Stimulated activated CD4-positive, alpha-beta T cell treated with anti-CD3 and anti-CD28 coated beads, TNF-alpha, amount 100 ng/mL, for 24 hours (primary cell): ENCODE data around the gene AGAP6.
A peak's percentile ranks its signal among the peaks of the same experiment; 100 is the strongest.
"Not testable (repeated sequence)": the region's sequence is repeated elsewhere in the genome, so short reads cannot be mapped to it uniquely, and the experiment has no call there.

Source experiments
- DNase-seq, 3 experiments: peaks; one replicate each; pipeline ENCODE4 v3.0.0-alpha.2; 2020; ENCODE audit warnings: low read depth in 3 of 3

AGAP6 gene

DNA sequence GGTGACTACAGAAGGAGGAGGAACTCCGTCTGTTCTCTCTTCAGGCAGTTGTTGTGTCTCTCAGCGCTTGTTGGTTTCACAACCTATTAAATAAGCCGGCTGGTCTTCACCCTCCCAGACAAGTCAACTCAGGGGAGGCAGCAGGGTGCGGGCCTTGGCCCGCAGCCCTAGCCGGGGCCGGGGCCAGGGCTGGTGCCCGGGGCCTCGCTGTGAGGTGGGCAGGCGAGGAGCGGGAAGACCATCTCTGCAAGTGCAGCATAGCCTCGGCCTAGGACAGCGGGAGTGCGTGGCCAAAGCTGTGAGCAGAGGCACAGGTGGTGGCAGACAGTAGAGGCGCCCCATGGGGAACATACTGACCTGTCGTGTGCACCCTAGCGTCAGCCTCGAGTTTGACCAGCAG is at the start of gene AGAP6:
Gene AGAP6, plus strand, starts transcription at position 31 of the 400 bp plus-strand sequence. Its CDS starts 310 bp downstream, at position 341.
- DNase-seq: not testable (repeated sequence)

DNA sequence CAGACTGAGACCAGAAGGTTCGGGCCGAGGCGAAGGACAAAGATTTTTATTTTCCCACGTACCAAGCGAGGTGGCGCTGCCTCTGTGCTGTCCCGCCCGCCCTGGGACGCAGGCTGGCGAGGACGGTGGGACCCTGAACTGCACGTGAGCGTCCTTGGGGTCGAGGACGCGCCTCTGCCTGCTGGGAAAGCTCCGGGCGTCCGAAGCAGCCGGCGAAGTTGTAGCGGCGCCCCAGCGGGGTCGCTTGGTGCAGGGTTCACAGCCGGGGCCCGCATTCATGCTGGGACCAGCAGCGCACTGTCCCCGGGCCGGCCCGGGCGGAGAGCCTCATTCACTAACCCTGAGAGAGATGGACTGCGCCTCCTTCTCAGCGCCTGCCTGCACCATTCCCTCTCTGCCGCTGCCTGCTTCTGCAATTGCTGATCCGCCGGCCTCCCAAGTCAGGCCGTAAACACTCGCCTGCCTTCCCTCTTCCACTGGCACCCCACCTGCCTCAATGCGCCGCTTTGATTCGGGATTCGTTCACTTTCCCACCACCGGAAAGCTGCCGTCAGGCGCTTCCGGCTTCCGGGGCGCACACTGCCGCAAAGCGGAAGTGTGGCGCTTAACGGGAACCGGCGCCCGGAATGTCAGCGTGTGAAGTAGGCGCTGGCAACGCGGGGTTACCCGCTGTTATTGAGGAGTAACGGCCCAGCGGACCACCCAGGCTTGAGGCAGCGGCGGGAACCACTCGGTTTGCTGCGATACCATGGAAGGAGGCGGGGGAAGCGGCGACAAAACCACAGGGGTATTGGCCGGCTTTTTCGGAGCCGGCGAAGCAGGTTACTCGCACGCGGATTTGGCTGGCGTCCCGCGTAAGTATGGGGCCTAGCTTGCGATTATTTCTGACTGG is 46.5 kb upstream of the AGAP6 start, which contains the start of the genes PARG and TIMM23B:
Gene PARG, minus strand, starts transcription at position 581 of the 892 bp plus-strand sequence. Its CDS starts 302 bp downstream, at position 279.
Gene TIMM23B, plus strand, starts transcription at position 607 of the 892 bp plus-strand sequence. Its CDS starts 142 bp downstream, at position 749.
- peak; percentile 52 to 76 (median 67) for DNase-seq

DNA sequence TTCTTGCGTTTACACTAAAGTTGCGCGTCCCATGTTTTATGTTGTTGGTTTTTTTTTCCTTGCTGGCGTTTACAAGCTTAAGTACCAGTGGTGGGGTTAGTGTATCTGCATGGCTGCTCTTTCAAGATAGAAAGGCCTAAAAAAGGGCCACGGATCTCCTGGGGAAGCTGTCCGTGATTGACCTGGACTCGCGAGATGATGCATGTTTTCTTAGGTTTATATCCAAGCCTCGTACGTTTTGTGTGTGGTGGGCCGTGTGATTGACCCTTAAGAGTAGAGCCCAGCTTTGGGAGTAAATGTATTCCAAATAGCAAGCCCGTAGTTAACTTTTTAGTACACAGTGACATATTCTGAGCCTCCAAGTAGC is 45.9 kb upstream of the AGAP6 start:
- not testable (repeated sequence) for DNase-seq

DNA sequence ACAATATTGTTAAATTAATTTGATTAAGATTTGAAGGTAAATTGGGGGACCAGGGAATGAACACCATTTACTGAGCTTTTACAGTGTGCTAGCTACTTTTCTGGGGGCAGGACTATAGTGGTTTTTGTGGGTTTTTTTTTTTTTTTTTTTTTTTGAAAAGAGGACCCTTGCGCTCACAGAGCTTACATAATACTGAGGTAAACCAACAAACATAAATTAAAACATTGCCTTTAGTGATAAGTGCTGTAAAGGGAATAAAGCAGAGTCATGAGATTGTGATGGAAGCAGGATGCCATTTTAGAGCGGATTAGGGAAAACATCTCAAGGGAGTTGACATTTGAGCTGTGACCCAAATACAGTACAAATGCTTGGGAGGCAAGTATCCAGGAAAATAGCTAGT is 44.6 kb upstream of the AGAP6 start:
- not testable (repeated sequence) for DNase-seq

DNA sequence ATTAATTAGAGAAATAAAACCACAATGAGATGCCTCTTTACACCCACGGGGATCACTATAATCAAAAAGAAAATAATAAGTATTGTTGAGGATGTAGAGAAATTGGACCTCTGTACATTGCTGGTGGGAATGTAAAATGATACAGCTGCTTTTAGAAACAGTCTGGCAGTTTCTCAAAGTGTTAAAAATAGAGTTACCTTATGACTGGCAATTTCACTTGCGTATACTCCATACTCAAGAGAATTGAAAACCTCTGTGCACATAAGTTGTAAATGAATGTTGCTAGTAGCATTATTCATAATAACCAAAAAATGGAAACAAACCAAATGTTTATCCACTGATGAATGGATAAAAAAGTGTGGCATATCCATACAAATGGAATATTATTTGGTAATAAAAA is 40.1 kb upstream of the AGAP6 start:
- not testable (repeated sequence) for DNase-seq

DNA sequence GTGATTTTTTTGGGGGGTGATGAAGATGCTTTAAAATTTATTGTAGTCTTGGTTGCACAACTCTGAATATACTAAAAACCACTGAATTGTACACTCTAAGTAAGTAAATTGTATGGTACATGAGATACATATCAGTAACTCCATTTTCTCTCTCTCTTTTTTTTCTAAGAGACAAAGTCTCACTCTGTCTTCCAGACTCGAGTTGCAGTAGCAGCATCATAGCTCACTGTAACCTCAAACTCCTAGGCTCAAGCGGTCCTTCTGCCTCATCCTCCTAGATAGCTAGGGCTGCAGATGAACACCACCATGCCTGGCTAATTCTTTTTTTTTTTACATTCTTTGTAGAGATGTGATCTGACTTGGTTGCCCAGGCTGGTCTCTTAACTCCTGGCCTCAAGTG is 39.5 kb upstream of the AGAP6 start:
- DNase-seq: not testable (repeated sequence)

DNA sequence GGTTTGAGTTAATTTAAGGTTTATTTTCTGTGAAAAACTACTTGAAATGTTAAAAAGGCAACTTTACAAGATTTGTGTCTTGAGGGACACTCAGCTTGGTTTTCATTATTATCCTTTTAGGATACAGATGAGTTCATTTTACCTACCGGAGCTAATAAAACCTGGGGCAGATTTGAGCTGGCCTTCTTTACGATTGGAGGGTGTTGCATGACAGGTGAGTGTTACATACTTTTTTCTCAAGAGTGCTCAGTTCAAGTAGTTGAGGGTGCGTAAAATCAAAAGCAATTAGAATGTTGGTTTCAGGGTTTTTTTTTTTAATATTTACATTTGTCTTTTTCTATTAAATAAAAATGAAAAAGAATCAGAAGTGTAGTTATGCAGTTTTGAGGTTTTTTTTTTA is 36.2 kb upstream of the AGAP6 start:
- DNase-seq: not testable (repeated sequence)

DNA sequence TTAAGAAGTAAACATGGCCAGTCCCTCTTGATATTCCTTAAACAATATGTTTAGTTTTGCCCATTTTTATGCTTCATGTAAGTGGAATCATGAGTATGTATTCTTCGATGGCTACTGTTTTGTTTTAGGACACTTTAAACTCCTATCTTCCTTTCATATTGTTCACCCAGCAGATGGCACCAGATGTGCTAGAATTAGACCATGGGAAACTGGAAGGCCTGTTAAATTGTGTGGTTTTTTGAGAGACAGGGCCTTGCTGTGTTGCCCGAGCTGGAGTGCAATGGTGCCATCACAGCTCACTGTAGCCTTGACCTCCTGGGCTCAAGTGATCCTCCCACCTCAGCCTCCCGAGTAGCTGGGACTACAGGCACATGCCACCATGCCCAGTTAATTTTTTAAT is 35.1 kb upstream of the AGAP6 start:
- not testable (repeated sequence) for DNase-seq

DNA sequence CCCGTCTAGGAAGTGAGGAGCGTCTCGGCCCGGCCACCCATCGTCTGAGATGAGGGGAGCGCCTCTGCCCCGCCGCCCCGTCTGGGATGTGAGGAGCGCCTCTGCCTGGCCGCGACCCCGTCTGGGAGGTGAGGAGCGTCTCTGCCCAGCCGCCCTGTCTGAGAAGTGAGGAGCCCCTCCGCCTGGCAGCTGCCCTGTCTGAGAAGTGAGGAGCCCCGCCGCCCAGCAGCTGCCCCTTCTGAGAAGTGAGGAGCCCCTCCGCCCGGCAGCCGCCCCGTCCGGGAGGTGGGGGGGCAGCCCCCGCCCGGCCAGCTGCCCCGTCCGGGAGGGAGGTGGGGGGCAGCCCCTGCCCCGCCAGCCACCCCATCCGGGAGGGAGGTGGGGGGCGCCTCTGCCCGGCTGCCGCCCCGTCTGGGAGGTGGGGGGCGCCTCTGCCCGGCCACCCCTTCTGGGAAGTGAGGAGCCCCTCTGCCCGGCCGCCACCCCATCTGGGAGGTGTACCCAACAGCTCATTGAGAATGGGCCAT is 17.8 kb upstream of the AGAP6 start:
- not testable (repeated sequence) for DNase-seq

DNA sequence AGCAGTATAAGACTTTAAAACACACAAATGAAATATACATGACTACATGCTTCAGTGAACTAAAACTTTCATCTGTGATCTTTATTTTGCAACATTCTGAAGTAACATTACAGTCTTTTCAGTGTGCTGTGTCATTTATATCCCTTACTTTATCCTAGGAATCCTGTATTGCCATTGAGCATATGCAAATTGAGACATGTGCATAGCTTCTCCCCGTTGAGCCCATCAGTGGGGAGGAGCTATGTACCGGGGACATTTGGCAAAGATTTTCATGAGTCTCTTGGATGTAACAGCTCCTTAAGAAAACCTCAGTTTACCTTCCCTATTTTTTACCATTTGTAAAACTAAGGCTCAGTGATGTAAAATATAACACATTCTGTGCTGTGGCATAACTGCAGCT is 16.7 kb upstream of the AGAP6 start:
- DNase-seq: not testable (repeated sequence)

DNA sequence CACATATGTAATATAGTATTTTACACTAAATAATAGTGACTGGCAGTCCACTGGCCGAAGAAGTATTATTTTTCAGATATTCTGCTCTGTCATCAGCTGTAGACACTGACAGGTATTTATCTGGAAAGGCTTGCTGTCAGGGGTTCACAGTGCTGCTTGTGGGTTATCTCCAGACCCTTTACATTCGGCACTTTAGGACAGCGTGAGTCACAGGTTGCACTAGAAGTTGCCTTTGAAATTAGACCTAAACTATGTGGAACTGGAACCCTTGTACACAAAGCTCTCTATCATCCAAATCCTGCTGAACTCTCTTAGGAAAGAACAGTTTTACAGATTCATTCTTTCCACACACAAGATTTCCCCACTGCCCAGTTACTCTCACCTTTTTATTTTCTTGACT is 16.1 kb upstream of the AGAP6 start:
- not testable (repeated sequence) for DNase-seq

DNA sequence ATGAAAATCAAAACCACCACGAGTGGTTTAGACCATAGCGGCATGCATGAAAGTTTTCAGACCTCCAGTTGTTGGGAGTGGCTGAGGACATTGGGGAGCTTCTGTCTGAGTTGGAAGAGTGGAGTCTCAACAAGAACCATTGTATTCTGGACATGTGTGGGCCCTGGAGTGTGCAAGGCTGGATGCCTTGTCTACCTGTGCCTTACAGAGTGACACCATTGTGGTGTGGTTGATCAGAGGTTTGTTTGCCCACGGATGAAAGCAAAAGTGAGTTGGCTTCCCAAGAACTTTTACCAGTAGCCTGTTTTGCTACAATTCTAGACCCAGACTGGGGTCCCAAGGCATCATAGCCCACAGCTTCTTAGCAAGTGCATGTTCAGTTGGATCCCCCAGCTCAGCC is 10.4 kb upstream of the AGAP6 start:
- DNase-seq: not testable (repeated sequence)

DNA sequence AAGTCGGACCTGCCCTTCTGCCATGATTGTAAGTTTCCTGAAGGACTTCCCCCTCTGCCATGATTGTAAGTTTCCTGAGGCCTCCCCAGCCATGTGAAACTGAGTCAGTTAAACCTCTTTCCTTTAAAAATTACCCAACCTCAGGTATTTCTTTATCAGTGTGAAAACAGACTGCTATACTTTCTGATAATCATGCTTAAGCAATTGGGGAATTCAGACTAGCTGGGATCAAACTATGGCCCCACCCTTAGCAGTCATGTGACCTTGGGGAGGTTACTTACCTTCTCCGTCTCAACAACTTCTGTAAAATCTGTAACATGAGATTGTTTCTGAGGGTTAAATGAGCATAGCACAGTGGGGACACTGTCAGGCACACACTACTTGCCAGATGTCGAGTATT is 999 bp upstream of the AGAP6 start:
- not testable (repeated sequence) for DNase-seq

DNA sequence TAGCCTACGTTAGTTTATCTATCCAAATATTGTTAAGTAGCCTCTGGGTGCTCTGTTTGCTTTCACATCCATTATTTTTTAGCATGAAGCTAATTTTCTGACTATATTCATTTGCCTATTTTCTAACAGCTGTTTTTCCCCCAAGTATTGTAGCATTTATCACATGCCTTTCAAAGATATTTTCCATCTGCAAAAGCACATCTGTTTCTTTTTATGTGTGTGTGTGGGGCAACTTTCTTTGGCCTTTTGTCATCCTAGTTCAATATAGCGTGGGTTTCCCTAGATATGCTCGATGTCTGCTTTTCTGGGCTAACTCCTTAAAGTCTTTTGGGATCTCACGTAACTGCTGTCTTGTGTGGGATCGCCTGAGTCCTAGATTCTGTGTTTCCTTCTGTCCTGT is 7.1 kb downstream of the AGAP6 start:
- not testable (repeated sequence) for DNase-seq

DNA sequence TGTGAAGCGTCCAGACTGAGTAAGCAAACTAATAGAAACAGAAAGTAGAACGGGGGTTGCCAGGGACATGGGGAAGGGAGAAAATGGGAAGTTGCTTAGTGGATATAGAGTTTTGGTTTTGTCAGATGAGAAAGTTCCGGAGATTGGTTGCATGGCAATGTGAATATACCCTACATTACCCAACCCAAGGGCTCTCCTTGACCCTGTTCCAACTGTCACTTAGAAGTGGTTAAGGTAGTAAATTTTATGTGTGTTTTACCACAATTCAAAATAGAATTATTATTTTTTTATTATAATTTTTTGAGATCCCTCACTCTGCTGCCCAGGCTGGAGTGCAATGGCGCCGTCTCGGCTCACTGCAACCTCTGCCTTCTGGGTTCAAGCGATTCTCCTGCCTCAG is 25.8 kb downstream of the AGAP6 start:
- not testable (repeated sequence) for DNase-seq

DNA sequence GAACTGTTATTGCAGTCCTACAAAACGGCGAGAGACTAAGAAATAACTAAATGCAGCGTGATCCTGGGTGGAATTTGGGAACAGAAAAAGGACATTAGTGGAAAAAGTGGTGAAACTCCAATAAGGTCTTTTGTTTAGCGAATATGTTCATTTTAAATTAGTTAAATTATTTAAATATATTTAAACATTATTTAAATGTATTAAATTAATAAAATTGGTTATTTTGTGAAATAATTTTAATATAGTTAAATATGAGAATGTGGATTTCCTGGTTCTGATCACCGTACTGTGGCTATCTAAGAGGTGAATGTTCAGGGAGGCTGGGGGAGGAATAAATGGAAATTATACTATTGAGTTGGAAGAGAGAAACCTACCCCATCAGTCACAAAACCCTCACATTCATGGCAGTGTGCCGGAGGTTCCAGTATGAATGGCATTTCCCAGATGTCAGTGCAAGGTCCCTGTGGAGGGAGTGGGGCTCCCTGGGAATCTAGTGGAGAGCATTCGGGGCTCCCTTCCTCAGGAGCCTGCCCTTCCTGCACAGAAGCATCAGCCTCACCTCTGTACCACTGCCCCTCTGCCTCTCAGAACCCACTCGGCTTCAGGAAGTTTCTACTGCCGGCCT is 27.5 kb downstream of the AGAP6 start:
- DNase-seq: not testable (repeated sequence)

DNA sequence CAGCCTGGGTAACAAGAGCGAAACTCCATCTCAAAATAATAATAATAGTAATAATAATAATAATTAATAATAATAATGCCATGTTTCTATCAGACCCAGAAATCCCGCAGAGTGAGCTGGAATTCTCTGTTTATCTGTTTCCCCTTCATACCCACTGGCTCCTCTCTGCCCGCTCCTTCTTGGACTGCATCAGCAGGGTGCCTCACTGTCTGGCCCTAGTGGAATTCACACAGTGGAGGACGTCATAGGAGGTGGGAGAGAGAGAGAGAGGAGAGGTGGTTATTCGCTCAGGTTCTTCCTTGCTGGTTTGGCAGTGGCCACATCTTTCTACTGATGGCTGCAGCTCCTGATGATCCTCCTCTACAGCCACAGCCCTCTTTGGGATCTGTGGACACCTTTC is 28.7 kb downstream of the AGAP6 start:
- not testable (repeated sequence) for DNase-seq

DNA sequence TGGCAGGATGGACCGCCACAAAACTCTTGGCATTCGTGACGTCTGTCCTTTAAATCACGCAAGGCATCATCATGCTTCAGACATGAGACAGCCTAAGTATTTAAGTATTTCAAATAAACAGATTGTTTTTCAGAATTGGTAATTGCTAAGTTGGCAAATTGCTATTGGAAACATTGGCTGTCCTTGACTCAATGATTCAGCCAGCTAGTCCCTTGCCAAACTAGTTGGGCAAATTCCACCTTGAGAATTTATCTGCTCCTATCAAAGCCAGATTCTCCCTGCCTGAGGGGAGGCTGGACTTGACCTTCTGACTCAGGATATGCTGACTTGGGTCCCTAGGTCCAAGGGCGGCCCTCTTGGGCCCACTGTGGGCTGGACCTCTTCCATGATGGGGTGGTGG is 29.4 kb downstream of the AGAP6 start:
- DNase-seq: not testable (repeated sequence)

DNA sequence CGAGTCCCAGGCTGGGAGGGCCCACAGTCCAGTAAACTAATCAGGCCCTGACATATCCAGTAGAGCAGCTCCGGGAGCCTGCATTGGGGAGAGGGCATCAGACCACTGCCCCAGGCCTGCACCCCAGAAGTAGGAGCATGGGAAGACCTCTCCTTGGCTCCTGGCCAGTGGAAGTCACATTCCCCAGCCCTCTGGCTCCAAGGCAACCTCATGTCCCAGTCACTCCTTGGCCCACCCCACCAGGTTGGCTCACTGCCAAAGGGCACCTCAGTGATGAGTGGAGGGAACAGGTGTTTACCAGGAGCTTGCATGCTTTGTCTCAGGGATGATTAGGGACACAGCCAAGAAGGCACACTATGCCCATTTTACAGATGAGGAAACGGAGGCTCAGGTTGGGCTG is 31.1 kb downstream of the AGAP6 start:
- not testable (repeated sequence) for DNase-seq

DNA sequence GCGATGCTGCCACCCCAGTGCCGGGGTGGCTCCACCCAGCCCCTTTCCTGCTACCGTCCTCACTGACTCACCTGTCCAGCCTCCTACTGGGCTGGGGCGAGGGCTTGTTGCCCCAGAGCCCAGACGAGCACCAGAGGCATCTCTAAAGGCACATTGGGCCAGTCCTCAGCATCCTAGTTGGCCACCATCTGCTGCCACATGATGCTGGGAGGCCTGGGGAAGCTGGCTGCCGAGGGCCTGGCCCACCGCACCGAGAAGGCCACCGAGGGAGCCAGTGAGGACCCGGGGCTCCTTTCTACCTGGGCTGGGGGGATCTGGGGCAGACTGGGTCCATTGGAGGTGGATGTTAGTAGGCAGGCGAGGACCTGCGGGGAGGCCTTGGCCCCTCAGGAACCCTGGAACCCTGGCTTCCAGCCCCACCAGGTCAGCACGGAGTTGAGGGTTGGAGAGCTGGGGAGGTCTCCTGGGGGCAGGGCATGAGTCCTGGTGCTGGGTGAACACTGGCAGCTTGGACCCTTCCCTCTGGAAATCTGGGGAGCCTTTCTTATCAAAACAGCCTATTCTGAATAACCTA is 32.3 kb downstream of the AGAP6 start:
- not testable (repeated sequence) for DNase-seq

DNA sequence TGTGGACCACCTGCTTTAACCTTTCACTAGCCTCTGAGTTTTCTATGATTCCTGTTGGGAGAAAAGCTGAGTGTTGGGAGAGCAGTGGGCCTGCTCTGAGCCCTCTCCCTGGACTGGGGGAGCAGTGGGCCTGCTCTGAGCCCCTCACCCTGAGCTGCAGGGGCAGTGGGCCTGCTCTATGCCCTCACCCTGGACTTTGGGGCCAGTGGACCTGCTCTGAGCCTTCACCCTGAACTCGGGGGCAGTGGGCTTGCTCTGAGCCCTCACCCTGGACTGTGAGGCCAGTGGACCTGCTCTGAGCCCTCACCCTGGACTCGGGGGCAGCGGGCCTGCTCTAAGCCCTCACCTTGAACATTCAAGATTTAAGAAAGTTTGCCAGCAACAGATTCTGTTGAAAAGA is 33.4 kb downstream of the AGAP6 start:
- no peak for DNase-seq
